Tibial nerve (tissue), 4 donors: ENCODE measurements around the gene PDK1. TPM values are rescaled to one million over a fixed set of nuclear protein-coding genes. Genes with fewer than 3 reads are reported as not detected.
A peak's percentile ranks its signal among the peaks of the same experiment; 100 is the strongest.

ENCODE experiments used
- DNase-seq, 2 donors: peaks; one replicate each; pipeline ENCODE4 v3.0.0-alpha.2; 2019; ENCODE audit warnings: low spot score in 2 of 2
- H3K27ac ChIP-seq, 4 donors: fragments of 200-600 bp; sonication (generic) in 3 of 4; one replicate each; pipeline ENCODE4 v1.5.1; 2017 to 2019; ENCODE audit warnings: mild to moderate bottlenecking in 1 of 4
- H3K27me3 ChIP-seq, 2 donors: fragments of 200-600 bp; sonication (generic) in 1 of 2; one replicate each; pipeline versions ENCODE4 v1.5.1 to v1.6.0; 2017 to 2019
- H3K36me3 ChIP-seq, 3 donors: fragments of 200-600 bp; sonication (generic); one replicate each; pipeline ENCODE4 v1.5.1; 2018 to 2019
- H3K4me1 ChIP-seq, 4 donors: fragments of 200-600 bp; sonication (generic) in 3 of 4; one replicate each; pipeline ENCODE4 v1.5.1; 2017 to 2019
- H3K4me3 ChIP-seq, 4 donors: fragments of 200-600 bp; sonication (generic) in 3 of 4; one replicate each; pipeline ENCODE4 v1.5.1; 2017 to 2019; ENCODE audit warnings: mild to moderate bottlenecking in 1 of 4, moderate library complexity in 1 of 4
- H3K9me3 ChIP-seq, 4 donors: fragments of 200-600 bp; sonication (generic) in 3 of 4; one replicate each; pipeline ENCODE4 v1.5.1; 2017 to 2019
- EP300 ChIP-seq, 2 donors: sonication (generic); formaldehyde crosslinking; IDR thresholded peaks; one replicate each; pipeline ENCODE4 v1.6.1; 2017; ENCODE audit warnings: antibody characterized with exemption in 2 of 2, mild to moderate bottlenecking in 1 of 2
- POLR2A ChIP-seq, 2 donors: fragments of 450-650 bp; IDR thresholded peaks; one replicate each; pipeline ENCODE4 v1.6.1; 2017; ENCODE audit warnings: antibody characterized with exemption in 2 of 2, mild to moderate bottlenecking in 2 of 2, moderate library complexity in 2 of 2
- WGBS, 2 donors: methylation state at CpG; one replicate each; pipeline ENCODE4 v1.1.5; 2018; 5-methylcytosine and 5-hydroxymethylcytosine counted together
- total RNA-seq, 4 donors: library from RNA; depleted of rRNA; stranded (reverse); fragments of >200 nt; gene quantifications; one replicate each; pipeline ENCODE4 v1.1.0, GENCODE V29; 2016
- TF ChIP-seq, protein P1 (sequence below), 5 experiments: fragments of 200-600 bp in 3 of 5; fragments of 450-650 bp in 2 of 5; sonication (generic) in 3 of 5; IDR thresholded peaks; one replicate each; pipeline ENCODE4 v1.5.1; 2016 to 2019; ENCODE audit warnings: antibody characterized with exemption in 5 of 5, mild to moderate bottlenecking in 3 of 5, moderate library complexity in 2 of 5

Gene PDK1
- 10 to 100 TPM; 10.4 to 25.6 (median 16.2) TPM for total RNA-seq

GRCh38 chr2:172555522-172556283, at the start of gene PDK1:
TSS of gene PDK1 (plus strand) at chr2:172556090. CDS start at chr2:172556151, 61 bp downstream.
- H3K27me3 ChIP-seq = no peaks in the 10 kb centered on the region
- peak within 1 kb of the TSS; percentile 77 to 95 (median 88) for H3K27ac ChIP-seq
- H3K36me3 ChIP-seq = peaks cover 0 to 7% (median 0%) of the 10 kb centered on the region in 3 donors
- H3K4me3 ChIP-seq = peak within 1 kb of the TSS; percentile 64 to 95 (median 84)
- H3K9me3 ChIP-seq = no peaks in the 10 kb centered on the region
- TF ChIP-seq EP300 (IDR thresholded peaks at IDR 0.05) (peak; percentile 25 to 85), POLR2A (IDR thresholded peaks at IDR 0.05) (peak; percentile 51 to 71)
- TF ChIP-seq, protein P1, sequence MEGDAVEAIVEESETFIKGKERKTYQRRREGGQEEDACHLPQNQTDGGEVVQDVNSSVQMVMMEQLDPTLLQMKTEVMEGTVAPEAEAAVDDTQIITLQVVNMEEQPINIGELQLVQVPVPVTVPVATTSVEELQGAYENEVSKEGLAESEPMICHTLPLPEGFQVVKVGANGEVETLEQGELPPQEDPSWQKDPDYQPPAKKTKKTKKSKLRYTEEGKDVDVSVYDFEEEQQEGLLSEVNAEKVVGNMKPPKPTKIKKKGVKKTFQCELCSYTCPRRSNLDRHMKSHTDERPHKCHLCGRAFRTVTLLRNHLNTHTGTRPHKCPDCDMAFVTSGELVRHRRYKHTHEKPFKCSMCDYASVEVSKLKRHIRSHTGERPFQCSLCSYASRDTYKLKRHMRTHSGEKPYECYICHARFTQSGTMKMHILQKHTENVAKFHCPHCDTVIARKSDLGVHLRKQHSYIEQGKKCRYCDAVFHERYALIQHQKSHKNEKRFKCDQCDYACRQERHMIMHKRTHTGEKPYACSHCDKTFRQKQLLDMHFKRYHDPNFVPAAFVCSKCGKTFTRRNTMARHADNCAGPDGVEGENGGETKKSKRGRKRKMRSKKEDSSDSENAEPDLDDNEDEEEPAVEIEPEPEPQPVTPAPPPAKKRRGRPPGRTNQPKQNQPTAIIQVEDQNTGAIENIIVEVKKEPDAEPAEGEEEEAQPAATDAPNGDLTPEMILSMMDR (IDR thresholded peaks at IDR 0.05) = no peak
- 0% methylated on average over 33 to 63 of the region's 88 CpGs for WGBS, 2 donors
- peak; percentile 66 to 72 for DNase-seq
- peaks cover 0 to 23% (median 9%) of the 10 kb centered on the region in 4 donors for H3K4me1 ChIP-seq

- WGBS, 2 donors = 89 to 94% methylated on average over 4 of the region's 4 CpGs
- Histone ChIP-seq H3K9me3 (peaks cover 0 to 15% (median 5%) of the 10 kb centered on the region in 4 donors), H3K27ac (no peak overlapping the region), H3K4me1 (peaks cover 0 to 4% (median 0%) of the 10 kb centered on the region in 4 donors), H3K4me3 (no peak overlapping the region), H3K27me3 (no peaks in the 10 kb centered on the region), H3K36me3 (peaks cover 0 to 70% (median 0%) of the 10 kb centered on the region in 3 donors)
- DNase-seq = no peak
- TF ChIP-seq EP300 (IDR thresholded peaks at IDR 0.05) (no peak), POLR2A (IDR thresholded peaks at IDR 0.05) (no peak)
- TF ChIP-seq, protein P1 (IDR thresholded peaks at IDR 0.05) = no peak
These were observed 48.7 kb upstream of the PDK1 start for GRCh38 chr2:172507199-172507598.

DNA sequence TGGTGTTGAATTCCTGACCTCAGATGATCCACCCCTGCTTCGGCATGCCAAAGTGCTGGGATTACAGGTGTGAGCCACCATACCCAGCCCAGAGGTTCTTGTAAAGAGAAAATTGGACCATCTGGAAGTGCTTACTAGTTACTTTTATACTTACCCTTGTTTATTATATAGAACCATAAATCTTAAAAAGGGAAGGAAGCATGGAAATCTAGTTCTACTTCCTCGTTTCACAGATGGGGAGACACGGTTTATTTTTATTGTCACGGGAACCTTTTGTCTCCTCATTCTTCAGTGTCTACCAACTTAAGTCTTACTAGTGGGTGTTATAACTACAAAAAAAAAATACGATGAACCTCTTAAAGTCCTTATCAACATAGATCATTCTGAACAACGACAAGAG, 45.8 kb upstream of the PDK1 start:
- DNase-seq = no peak
- no peaks in the 10 kb centered on the region for H3K4me1 ChIP-seq
- H3K9me3 ChIP-seq = peaks cover 0 to 37% (median 8%) of the 10 kb centered on the region in 4 donors
- H3K4me3 ChIP-seq = no peak overlapping the region
- H3K27me3 ChIP-seq = no peaks in the 10 kb centered on the region
- peaks cover 0 to 50% (median 0%) of the 10 kb centered on the region in 3 donors for H3K36me3 ChIP-seq
- no peak for TF ChIP-seq POLR2A (IDR thresholded peaks at IDR 0.05)
- TF ChIP-seq, protein P1 (IDR thresholded peaks at IDR 0.05) = no peak
- no peak for TF ChIP-seq EP300 (IDR thresholded peaks at IDR 0.05)
- no peak overlapping the region for H3K27ac ChIP-seq
- WGBS, 2 donors = 64 to 77% methylated on average over 6 of the region's 6 CpGs

- WGBS, 2 donors = 82 to 88% methylated on average over 5 of the region's 5 CpGs
- Histone ChIP-seq H3K36me3 (peaks cover 0 to 45% (median 0%) of the 10 kb centered on the region in 3 donors), H3K27ac (no peak overlapping the region), H3K27me3 (no peaks in the 10 kb centered on the region), H3K4me1 (no peaks in the 10 kb centered on the region), H3K4me3 (no peak overlapping the region), H3K9me3 (peaks cover 0 to 37% (median 8%) of the 10 kb centered on the region in 4 donors)
- TF ChIP-seq EP300 (IDR thresholded peaks at IDR 0.05) (no peak), POLR2A (IDR thresholded peaks at IDR 0.05) (no peak)
- TF ChIP-seq, protein P1 (IDR thresholded peaks at IDR 0.05) = no peak
- DNase-seq = no peak
These were observed 45.3 kb upstream of the PDK1 start for GRCh38 chr2:172510548-172510947.
